ENCODE measurements around the gene TGIF2. TPM values are rescaled to one million over a fixed set of nuclear protein-coding genes. Genes with fewer than 3 reads are reported as not detected.
A peak's percentile ranks its signal among the peaks of the same experiment; 100 is the strongest.

The TGIF2 gene
- total RNA-seq, 2 donors from 2014 or later, result 8.9 to 10.7 TPM

DNA sequence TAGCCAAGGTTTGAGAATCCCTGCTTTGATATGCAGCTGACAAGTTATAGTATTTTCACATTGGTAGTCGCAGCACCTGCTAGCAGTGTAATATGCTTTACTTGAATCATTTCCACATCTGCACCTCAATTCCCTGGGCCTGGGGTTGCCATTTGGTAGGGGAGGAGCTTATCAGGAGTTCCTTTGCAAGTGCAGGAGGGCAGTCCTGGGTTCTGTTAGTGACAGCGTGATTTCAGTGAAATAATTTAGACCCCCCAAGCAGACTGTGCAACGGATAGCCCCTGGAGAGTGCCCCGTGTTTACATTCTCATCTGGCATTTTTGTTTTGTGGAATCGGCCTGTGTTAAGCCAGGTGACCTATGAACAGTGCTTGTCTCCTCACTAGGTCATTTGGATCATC lies 38.2 kb downstream of the TGIF2 start:
- TF ChIP-seq, protein P1, sequence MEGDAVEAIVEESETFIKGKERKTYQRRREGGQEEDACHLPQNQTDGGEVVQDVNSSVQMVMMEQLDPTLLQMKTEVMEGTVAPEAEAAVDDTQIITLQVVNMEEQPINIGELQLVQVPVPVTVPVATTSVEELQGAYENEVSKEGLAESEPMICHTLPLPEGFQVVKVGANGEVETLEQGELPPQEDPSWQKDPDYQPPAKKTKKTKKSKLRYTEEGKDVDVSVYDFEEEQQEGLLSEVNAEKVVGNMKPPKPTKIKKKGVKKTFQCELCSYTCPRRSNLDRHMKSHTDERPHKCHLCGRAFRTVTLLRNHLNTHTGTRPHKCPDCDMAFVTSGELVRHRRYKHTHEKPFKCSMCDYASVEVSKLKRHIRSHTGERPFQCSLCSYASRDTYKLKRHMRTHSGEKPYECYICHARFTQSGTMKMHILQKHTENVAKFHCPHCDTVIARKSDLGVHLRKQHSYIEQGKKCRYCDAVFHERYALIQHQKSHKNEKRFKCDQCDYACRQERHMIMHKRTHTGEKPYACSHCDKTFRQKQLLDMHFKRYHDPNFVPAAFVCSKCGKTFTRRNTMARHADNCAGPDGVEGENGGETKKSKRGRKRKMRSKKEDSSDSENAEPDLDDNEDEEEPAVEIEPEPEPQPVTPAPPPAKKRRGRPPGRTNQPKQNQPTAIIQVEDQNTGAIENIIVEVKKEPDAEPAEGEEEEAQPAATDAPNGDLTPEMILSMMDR (IDR thresholded peaks at IDR 0.05), result no peak
- H3K36me3 ChIP-seq, result peaks cover 70% of the 10 kb centered on the region
- H3K4me3 ChIP-seq, result no peak overlapping the region
- no peak overlapping the region for H3K27ac ChIP-seq
- no peaks in the 10 kb centered on the region for H3K9me3 ChIP-seq
- no peaks in the 10 kb centered on the region for H3K27me3 ChIP-seq
- no peak for DNase-seq (ENCODE audit: low spot score)
- peaks cover 0 to 14% of the 10 kb centered on the region in 2 donors for H3K4me1 ChIP-seq

DNA sequence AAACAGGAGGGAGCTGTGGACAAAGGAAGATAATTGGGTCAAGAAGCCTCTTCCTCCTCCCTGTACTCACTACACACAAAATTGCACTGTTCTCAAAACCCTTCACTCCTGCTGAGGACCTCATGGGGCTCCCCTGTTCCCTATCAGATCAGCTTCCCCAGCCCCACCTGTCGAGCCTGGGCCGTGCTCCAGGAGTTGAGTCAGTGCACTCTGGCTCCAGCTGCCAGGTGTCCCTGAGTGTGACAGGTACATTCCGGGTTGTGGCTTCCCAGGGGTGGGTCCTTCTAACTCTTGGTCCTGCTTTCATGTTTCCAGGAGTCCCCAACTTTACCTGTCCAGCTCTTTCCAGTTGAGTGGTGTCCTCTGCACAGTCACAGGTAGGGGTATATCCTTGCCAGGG lies 40.6 kb downstream of the TGIF2 start:
- peaks cover 58% of the 10 kb centered on the region for H3K36me3 ChIP-seq

DNA sequence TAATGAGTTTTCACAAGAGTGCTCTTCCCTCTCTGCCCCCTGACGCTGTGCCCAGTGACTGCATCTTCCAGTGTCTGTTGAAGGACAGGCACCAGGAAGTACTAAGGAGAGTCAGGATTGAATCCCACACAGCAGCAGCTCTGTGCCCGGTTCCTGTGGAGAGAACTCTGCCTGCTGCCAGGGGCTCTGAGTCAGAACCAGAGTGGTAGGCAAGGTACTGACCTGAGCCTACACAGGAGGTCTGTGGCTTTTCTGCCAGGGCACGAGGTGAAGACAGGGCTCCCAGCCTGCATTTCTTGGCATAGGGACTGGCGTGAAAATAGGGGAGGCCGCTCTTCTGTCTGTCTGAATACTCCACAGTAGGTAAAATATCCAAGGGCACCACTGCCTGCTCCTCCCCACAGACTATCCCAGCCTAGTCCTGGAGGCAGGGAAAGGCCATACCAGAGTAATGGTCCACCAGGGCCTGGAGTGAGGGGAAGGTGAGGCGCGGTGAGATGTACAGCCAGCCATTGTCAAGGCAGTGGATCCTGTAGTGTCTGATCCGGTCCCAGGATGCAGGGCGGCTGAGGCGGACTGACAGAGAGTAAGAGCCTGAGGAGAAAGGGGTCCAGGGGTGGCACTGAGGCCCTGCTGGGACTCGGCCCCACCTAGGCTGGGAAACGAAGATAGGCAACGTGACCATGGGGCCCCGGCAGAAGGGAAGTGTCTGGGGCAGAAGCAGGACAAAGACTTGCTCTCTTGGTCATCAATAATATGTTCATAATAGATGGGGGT lies 41.6 kb downstream of the TGIF2 start:
- Histone ChIP-seq H3K4me1 (no peaks in the 10 kb centered on the region), H3K4me3 (no peak overlapping the region), H3K27me3 (no peaks in the 10 kb centered on the region), H3K36me3 (peaks cover 50% of the 10 kb centered on the region), H3K9me3 (no peaks in the 10 kb centered on the region), H3K27ac (no peak overlapping the region)
- DNase-seq (ENCODE audit: low spot score), result no peak
- TF ChIP-seq, protein P1 (IDR thresholded peaks at IDR 0.05), result no peak

More for the DNA sequence above, 40.6 kb downstream of the TGIF2 start:
- Histone ChIP-seq H3K27me3 (no peaks in the 10 kb centered on the region), H3K4me3 (no peak overlapping the region), H3K27ac (no peak overlapping the region), H3K4me1 (no peaks in the 10 kb centered on the region), H3K9me3 (no peaks in the 10 kb centered on the region)
- TF ChIP-seq, protein P1 (IDR thresholded peaks at IDR 0.05), result no peak
- DNase-seq (ENCODE audit: low spot score), result no peak

DNA sequence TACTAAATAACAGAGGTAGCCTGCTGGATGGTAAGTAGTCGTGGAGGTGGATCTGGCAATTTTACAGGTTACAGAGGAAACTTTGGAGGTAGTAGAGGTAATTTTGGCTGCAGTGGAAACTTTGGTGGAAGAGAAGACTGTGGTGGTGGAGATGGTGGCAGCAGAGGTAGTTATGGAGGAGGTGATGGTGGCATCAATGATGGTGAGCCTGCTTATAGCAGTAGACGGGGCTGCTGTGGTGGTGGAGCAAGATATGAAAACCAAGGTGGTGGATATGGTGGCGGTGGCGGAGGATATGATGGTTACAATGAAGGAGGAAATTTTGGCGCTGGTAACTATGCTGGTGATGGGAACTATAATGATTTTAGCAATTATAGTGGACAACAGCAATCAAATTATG lies 47.5 kb downstream of the TGIF2 start:
- no peaks in the 10 kb centered on the region for H3K36me3 ChIP-seq
- no peaks in the 10 kb centered on the region for H3K27me3 ChIP-seq
- no peak for DNase-seq (ENCODE audit: low spot score)
- TF ChIP-seq, protein P1 (IDR thresholded peaks at IDR 0.05), result no peak
- no peak overlapping the region for H3K4me3 ChIP-seq
- H3K9me3 ChIP-seq, result no peaks in the 10 kb centered on the region
- H3K4me1 ChIP-seq, result peaks cover 0 to 14% of the 10 kb centered on the region in 2 donors
- no peak overlapping the region for H3K27ac ChIP-seq

DNA sequence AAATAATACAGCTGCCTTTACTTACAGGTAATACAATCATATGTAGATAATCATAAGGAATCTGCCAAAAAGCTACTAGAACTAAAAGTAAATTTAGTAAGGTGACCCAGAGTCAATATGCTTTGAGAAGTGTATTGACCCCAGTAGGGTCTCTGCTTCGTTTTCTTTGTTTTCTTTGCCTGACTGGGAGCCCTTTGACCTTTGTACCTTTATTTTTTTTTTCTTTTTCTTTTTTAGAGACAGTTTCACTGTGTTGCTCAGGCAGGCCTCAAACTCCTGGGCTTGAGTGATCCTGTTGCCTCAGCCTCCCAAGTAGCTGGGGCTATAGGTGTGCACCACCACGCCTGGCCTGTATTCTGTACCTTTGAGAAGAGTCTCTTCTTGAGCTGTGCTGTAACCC lies 50.0 kb downstream of the TGIF2 start:
- Histone ChIP-seq H3K9me3 (no peaks in the 10 kb centered on the region), H3K27ac (peak overlapping the region in 1 of 2 donors; percentile 2), H3K27me3 (no peaks in the 10 kb centered on the region), H3K36me3 (no peaks in the 10 kb centered on the region), H3K4me1 (peaks cover 0 to 14% of the 10 kb centered on the region in 2 donors), H3K4me3 (no peak overlapping the region)
- TF ChIP-seq, protein P1 (IDR thresholded peaks at IDR 0.05), result no peak
- DNase-seq (ENCODE audit: low spot score), result no peak

All from right atrium auricular region (tissue), 2 donors.